ENCODE results near the gene SERPINA12.
A peak's percentile ranks its signal among the peaks of the same experiment; 100 is the strongest.

The SERPINA12 gene, protein sequence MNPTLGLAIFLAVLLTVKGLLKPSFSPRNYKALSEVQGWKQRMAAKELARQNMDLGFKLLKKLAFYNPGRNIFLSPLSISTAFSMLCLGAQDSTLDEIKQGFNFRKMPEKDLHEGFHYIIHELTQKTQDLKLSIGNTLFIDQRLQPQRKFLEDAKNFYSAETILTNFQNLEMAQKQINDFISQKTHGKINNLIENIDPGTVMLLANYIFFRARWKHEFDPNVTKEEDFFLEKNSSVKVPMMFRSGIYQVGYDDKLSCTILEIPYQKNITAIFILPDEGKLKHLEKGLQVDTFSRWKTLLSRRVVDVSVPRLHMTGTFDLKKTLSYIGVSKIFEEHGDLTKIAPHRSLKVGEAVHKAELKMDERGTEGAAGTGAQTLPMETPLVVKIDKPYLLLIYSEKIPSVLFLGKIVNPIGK

DNA sequence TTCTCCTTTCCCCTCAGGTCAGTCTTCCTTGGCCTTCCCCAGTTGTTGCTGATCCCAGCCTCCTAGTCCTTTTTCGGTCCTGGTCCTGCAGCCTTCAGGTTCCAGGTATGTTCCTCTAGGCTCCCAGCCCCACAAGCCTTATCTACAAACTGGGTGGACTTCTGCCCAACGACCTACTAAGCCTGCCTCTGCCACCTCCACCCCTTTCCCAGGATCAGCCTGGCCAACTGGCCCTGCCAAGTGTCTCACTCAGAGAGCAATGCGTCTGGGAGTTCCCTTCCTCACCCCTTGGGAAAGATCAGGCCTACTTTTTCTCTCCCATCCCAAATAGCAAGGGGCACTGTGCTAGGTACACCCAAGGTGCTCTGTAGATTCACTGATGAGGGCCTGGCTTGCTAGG, at the start of gene SERPINA12:
Gene SERPINA12, minus strand, starts transcription at position 114 of the 400 bp plus-strand sequence. CDS start 11,072 bp downstream, outside the sequence.
- no peak for DNase-seq (ENCODE audit: low read depth)

DNA sequence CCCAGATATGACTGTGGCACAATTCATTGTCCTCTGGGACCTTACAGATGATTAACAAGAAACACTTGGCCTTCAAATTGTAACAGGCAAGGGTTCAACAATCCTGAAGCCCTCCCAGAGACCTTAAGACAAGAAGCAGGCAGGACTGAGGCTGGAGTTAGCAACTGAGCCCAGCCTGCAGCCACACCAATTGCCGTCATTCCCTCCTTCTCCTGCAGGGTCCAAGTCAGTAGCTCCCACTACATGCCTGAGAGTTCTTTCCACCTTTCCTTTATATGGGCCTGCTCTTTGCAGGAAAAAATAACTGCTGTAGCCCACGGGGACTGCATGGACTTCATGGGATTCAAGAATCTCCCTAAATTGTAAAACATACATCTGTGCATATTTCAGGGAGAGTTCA, 49.6 kb upstream of the SERPINA12 start:
- DNase-seq (ENCODE audit: low read depth): no peak

DNA sequence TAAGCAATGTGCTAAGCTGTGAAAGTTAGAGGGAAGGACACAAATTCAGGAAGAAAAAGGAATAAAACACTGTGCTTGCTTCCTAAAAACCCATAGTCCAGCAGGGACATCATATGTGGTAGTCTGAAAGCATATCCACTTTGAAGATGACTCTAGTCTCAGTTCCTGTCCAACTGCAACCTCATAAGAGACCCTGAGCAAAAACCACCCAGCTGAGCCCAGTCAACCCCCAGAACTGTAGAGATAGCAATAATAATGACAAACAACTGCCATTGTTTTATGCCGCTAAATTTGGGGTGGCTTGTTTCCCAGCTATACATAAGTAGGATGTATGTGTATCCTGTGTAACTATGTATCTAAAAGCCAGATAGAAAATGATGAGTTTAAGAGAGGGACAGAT, 48.1 kb upstream of the SERPINA12 start:
- no peak for DNase-seq (ENCODE audit: low read depth)

DNA sequence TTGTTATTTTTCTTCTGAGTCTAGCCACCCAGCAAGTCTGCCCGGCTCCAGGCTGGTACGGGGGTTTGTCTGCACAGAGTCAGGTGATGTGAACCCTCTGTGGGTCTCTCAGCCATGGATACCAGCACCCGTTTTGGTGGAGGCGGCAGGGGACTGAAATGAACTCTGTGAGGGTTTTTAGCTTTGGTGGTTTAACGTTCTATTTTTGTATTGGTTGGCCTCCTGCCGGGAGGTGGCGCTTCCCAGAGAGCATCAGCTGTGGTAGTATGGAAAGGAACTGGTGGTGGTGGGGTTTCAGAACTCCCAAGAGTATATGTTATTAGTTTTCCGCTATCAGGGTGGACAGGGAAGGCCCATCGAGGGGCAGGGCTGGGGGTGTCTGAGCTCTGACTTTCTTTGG, 46.7 kb upstream of the SERPINA12 start:
- DNase-seq (ENCODE audit: low read depth): no peak

DNA sequence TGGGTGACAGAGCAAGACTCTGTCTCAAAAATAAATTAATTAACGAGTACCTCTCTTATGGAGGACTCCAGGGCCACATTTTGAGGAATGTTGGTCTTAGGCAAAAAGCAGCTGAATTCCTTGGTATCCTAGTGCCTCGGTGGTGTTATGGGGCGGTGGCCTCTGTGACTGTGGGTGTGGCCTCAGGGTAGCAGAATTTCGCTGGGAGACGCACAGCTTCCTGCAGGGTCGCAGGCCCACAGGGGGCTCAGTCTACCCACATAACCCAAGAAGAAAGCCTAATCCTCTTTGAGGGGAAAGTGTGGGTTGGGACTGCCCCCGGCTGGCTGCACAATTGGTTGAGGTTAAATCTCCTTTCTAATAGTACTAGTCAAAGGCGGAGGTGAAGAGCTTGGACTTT, 40.8 kb upstream of the SERPINA12 start:
- no peak for DNase-seq (ENCODE audit: low read depth)

DNA sequence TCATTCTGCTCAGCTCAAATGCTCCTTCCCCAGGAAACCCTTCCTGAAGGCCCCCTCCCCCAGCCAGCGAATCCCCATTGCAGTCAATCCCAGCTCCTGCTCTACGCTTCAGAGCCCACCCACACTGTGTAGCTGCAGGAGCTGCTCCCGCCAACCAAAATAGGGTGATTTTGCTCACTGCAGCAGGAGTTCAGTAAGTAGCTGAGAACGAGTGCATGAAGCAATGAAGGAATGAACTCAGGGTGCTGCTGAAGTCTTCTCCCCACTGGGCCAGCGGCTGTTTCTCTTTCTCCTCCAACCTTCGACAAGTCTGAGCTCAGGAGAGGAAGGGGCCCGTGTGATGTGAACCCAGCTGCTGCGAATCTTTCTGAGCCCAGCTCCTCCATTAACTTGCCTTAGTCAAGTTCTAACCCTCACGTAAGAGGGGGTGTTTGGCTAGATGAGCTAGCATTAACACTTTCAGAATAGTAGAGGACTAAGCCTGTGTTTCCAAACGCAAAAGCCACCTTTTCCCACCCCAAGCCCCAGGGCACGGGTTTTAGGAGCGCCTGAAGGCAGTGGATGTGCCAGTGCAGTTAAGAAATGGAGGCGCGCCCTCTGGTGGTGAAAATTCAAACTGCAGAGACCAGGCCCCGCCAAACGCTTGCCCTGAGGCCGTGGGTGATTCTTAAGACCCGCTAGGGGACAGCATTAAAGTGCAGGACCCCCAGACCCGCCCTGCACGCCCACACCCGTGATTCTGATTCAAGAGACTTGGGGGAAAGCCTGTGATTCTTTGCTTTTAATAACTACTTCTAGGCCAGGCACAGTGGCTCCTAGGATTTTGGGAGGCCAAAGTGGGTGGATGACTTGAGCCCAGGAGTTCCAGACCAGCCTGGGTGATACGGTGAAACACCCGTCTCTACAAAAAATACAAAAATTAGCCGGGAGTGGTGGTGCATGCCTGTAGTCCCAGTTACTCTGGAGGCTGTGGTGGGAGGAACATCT, 40.0 kb upstream of the SERPINA12 start:
- DNase-seq (ENCODE audit: low read depth): peak; percentile 49

DNA sequence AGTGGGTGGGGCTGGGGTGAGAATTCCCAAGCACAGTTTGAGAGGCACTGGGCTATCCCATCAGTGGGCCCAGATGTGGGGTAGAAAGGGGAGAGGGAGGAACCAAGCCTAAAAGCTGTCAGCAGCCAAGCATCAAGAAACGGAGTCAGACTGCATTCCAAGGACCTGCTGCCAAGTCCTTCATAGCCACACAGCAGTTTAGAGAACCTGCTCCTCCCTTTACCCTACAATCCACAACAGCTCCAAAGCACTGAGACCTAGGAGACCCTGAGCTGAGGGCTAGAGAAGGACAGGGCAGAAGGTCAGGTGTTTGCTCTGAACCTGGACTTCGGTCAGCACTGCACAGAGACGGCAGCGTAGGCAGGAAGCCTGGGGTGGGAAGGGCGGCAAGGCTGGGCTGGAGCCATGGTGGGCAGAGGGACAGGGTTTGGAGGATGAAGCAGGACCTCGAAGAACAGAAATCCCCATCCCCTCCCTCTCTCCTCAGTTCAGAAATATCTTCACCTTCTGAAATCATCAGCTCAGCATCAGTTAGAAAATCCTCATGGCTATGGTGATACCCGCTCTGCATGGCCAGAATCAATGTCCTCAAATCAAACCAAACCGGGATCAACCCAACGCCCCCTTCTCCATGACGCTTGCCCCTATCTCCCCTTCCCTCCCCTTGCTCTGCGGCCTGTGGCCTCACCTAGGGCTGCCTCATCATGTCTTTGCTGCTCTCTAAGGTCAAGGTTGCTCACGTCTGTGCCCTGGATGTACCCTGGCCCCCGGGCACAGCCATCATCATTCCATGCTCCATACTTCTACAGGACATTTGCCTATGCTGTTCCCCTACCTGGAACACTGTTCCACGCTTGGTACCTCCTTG, 39.1 kb upstream of the SERPINA12 start:
- DNase-seq (ENCODE audit: low read depth): no peak

DNA sequence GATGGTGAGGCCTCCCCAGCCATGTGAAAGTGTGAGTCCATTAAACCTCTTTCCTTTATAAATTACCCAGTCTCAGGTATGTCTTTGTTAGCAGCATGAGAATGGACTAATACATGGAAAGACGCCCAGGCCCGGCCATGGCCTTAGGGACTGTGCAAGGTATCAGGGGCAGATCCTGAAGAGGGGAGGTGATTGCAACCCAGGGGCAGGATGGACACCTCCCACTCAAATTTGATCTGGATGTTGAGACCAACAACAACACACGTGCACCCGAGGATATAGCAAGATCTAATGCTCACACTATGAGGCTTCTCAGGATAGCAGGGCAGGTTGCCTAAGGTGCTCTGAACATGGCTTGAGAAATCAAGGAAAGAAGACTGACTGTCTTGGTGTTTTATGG, 38.5 kb upstream of the SERPINA12 start:
- no peak for DNase-seq (ENCODE audit: low read depth)

DNA sequence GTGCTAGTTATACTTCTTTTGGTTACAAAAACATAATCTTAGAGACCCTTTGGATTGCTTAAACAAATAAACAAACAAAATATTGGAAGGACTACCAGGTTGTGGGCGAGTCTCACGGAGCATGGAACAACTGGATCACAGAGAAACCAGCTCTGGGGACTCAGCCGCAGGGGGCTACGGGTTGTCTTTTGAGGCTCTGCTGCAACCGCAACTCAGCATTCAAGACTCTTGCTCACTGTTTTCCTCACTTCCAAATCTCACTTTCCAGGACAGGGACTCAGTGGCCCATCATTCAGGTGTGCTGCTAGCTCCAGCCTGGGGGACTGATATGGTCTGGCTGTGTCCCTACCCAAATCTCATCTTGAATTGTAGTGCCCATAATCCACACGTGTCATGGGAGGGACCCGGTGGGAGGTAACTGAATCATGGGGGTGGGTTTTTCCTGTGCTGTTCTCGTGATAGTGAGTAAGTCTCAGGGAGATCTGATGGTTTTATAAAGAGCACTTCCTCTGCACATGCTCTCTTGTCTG, 37.9 kb upstream of the SERPINA12 start:
- no peak for DNase-seq (ENCODE audit: low read depth)

DNA sequence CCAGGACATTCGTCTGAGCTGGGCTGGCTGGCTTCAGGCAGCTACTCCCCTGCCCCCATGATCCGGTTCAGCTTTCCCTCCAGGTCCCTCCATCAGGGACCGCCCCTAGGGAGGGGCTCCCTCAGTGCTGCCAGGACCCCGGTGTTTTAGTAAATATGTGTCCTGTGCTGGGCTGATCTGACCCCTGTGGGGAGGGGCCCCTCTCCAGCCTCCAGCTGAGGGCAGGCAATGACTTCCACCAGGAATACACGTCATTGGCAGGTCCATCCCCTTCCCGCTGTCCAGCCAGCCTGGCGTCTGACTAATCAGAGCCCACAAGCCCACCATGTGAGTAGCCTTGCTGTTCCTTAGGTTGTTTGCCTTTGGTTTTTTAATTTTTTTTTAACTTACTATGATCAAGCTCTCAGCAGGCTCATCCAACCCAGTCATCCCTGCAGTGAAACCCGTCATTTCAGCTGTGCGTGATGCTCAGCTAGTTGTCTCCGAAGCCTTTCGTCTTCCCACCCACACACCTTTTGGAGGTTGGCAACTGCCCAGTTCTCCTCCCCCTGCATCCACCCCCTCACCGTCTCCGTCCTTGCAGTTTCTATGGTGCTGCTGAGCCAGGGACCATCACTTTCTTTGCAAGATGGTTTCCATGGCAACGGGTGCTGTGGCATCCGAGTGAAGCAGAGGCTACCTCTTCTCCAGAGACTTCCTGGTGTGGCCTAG, 36.0 kb upstream of the SERPINA12 start:
- DNase-seq (ENCODE audit: low read depth): no peak

DNA sequence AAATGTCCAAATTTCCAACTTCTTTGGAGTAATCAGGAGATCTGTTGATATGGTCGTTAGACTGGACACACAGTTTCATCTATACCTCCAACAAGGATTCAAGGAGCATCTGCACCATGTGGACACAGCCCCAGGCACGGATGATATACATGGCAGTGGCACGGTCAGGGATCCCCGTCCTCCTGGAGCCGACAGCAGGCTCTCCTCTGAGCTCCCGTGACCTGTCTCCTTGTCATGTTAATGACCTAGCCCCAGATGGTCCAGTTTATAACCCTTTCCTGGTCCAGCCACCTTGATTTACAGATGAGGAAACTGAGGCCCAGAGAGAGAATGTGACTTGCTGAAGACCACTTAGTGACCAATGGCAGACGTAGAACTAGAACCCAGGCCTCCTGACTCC, 35.5 kb upstream of the SERPINA12 start:
- DNase-seq (ENCODE audit: low read depth): no peak

DNA sequence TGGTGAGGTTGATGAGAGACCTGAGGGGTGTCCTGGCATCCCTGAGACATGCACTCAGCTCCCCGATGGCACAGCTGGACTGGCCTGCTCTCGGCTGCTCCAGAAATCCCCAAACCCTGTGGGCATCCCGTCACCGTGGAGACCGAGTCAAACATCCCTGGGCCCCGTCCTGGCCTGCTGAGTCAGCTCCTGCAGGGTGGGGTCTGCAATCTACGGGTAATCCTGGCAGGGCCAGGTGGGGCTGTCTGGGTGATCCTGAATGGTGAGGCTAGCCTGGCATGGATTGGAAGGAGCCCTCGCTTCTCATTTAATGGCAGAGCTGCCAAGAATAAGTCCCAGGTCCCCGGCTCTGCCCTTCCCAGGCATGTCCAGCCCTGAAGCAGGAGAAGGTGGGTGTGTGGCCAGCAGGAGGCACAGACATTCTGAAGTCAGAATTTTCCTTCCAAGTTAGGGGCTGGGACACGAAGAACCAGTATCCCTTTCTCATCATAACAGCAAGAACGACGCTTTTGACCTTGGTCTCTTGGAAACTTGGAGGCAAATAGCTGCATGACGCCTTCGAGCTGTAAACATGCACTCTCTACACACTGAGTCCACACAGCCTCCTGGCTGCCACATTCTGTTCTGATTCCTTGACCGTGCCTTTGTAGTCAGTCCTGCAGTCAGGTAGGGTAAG, 34.3 kb upstream of the SERPINA12 start:
- DNase-seq (ENCODE audit: low read depth): no peak

DNA sequence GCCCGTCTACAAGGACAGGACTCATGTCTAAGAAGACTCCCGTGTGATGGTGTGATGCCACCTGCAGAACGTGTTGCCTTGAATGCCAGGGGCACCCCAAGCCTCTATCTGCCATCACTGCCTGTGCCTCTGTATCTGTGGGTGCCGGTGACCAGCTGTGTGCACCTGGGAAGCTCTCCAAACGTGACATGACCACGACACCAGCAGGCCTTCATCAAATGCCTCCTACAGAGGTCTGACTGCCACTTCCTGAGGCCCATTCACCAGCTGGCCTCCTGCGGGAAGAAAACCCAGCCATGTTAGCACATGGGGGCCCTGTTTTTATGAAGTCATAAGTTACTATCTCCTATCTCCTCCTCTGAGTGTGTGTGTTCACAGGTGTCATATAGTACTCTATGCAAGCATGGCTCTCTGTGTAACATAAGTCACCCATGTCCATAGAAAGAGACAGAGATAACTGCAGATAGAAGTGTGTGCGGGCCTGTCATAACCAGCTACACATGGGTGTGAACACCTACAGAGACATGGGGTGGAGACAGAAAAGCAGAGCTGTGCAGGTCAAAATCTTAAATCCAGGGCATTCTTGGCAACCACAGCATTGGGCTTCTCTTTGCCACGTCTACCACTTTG, 33.7 kb upstream of the SERPINA12 start:
- DNase-seq (ENCODE audit: low read depth): no peak

DNA sequence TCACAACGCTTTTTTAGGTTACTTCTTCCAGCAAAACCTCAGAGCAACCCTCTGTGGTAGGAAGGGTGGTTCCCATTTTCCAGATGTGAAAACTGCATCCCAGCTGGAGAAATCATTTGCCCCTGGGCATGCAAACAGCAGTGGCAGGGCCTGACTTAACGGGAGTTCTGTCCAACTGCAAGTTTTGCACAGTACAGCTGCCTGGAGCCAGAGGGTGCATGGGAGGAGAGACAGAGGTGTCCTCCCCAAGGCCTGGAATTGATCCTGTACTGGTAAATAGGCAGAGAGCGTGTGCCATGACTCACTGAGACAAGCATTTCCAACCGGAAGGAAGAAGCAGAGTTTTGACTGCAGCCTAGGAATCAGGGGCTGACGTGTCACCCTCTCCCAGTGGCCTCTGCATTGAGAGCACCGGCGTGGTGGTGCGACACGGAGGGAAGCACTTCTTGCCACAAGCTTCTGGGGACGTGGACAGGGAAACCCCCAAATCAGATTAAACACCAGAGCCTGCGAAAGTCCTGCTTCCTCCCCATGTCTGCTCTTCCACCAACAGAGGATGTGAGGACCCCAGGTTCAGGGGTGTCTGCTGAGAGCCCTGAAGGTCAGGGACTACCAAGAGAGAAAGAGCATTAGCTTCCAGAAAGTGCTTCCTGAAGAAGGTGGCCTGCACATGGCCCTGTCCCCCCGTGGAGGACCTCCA, 33.0 kb upstream of the SERPINA12 start:
- DNase-seq (ENCODE audit: low read depth): no peak

DNA sequence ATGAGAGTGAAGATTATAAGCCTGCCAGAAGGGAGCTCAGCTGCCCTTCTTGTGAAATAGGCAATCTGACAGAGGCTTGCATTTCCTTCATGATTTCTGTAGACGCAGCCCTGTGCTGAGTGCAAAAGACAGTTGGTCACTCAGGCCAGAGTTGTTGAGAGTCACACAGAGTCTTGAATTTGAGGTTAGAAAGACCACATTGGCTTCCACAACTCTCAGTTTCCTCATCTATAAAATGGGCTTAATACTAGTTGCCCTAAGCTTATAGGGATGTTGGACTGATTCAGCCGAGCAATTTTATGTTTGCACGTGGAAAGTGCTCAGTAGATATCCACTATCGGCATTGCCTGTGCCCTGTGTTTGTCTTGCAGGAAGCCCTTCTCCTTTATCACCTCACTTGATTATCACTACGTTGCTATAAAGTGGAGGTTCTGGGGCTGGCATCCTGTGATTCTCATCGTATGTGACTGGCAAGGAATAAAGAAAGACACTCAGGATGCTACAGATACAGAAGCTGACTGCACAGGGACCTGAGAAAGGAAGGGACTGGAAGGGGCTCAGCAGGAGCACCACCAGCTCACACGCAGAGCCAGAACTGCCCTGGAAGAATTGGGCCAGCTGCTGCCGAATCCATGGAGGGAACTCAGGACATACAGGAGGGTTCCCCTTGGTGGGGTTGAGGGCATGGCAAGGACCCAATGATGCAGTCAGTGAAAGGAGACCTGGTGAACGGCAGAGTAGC, 32.1 kb upstream of the SERPINA12 start:
- DNase-seq (ENCODE audit: low read depth): no peak

DNA sequence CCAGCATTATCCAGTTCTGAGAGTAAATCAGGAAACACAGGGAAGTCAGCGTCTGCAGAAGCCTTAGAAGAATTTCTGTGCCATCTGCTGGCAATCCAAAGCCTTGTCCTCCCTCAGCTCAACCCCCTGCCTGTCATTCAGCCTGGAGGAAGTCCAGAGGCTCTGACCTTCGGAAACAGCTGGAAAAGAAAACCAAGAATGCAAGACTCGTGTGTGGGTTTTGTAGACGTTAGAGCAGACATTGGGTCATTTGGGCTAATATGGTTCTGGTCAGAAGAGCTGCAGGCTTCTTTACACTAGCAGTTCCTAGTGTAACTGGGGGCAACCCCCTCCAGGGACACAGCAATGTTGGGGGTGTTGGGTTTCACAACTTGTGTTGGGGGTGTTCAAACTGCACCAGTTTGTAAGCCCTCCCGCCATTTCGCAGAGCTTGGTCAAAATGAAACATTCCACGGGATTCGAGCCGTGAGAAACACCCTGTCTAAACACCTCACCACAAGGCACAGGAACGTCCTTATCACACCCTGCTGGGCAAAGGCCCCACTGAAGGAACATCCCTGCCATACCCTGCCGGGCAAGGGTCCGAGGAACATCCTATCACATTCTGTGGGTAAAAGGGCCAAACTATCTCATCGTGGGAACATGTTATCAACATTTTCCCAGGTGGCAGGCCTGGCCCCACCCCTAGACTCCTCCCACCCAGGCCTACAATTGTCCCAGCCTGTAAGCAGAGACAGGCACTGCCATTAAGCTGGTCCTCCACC, 30.9 kb upstream of the SERPINA12 start:
- DNase-seq (ENCODE audit: low read depth): no peak

DNA sequence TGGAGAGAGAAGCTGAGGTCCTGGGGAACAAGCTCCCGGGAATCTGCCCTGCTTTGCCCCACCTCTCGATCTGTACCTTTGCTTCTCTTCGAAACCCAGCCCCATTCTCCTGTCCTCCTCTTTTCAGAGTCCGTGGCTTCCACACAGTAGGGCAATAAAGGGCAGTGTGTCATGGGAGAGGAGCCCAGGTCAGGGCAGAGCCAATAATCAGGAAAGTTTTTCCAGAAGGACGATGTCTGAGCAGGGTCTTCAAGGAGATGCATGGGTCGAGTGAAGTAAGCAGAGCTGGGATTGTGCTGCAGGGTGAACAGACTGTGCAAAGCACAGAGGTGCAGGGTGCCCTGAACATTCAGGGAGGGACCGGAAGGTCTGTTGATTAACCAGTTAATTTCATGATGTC, 29.9 kb upstream of the SERPINA12 start:
- DNase-seq (ENCODE audit: low read depth): no peak
